K562 (cell line): Measurements from ENCODE around the gene MALAT1. TPM values are rescaled to one million over a fixed set of nuclear protein-coding genes. Genes with fewer than 3 reads are reported as not detected.

ENCODE experiments used
- polyA plus RNA-seq, 8 experiments: library from polyadenylated mRNA; depleted of rRNA in 4 of 8; stranded (reverse) in 5 of 8; unstranded in 3 of 8; fragments of >200 nt; fragmentation: Nextera tagmentation in 2 of 8; fragmentation: Illumina TruSeq in 1 of 8; extraction: Ambion mirVana in 2 of 8; extraction: Trizol in 1 of 8; gene quantifications; 2 replicates each; pipeline versions ENCODE4 v1.2.1 to v1.2.3, GENCODE V29; 2011 to 2014; ENCODE audit warnings: inconsistent platforms in 1 of 8, missing spikeins in 1 of 8
- total RNA-seq, 7 experiments: library from RNA; depleted of rRNA in 6 of 7; stranded (reverse); fragments of >200 nt in 6 of 7; fragmentation: Illumina TruSeq in 2 of 7; extraction: Trizol in 2 of 7; gene quantifications; 2 replicates each; pipeline versions ENCODE4 v1.2.1 to v1.2.3, GENCODE V29; 2011 to 2021; ENCODE audit warnings: low replicate concordance in 1 of 7
- TF ChIP-seq, protein P1 (sequence below): fragments of 200-600 bp; sonication (generic); IDR thresholded peaks from one replicate; pipeline ENCODE4 v1.6.1; 2012; ENCODE audit warnings: mild to moderate bottlenecking, low read depth, low read length, inconsistent platforms

Gene MALAT1
- total and polyA plus RNA-seq, 9 of the 15 experiments (the other 6 are each of a cell fraction or from before 2014, with no cell fraction given): 363 to 8,715 (median 2,351) TPM

GRCh38 chr11:65552388-65552951 is 53.6 kb downstream of the MALAT1 start (continued):
- TF ChIP-seq, protein P1, sequence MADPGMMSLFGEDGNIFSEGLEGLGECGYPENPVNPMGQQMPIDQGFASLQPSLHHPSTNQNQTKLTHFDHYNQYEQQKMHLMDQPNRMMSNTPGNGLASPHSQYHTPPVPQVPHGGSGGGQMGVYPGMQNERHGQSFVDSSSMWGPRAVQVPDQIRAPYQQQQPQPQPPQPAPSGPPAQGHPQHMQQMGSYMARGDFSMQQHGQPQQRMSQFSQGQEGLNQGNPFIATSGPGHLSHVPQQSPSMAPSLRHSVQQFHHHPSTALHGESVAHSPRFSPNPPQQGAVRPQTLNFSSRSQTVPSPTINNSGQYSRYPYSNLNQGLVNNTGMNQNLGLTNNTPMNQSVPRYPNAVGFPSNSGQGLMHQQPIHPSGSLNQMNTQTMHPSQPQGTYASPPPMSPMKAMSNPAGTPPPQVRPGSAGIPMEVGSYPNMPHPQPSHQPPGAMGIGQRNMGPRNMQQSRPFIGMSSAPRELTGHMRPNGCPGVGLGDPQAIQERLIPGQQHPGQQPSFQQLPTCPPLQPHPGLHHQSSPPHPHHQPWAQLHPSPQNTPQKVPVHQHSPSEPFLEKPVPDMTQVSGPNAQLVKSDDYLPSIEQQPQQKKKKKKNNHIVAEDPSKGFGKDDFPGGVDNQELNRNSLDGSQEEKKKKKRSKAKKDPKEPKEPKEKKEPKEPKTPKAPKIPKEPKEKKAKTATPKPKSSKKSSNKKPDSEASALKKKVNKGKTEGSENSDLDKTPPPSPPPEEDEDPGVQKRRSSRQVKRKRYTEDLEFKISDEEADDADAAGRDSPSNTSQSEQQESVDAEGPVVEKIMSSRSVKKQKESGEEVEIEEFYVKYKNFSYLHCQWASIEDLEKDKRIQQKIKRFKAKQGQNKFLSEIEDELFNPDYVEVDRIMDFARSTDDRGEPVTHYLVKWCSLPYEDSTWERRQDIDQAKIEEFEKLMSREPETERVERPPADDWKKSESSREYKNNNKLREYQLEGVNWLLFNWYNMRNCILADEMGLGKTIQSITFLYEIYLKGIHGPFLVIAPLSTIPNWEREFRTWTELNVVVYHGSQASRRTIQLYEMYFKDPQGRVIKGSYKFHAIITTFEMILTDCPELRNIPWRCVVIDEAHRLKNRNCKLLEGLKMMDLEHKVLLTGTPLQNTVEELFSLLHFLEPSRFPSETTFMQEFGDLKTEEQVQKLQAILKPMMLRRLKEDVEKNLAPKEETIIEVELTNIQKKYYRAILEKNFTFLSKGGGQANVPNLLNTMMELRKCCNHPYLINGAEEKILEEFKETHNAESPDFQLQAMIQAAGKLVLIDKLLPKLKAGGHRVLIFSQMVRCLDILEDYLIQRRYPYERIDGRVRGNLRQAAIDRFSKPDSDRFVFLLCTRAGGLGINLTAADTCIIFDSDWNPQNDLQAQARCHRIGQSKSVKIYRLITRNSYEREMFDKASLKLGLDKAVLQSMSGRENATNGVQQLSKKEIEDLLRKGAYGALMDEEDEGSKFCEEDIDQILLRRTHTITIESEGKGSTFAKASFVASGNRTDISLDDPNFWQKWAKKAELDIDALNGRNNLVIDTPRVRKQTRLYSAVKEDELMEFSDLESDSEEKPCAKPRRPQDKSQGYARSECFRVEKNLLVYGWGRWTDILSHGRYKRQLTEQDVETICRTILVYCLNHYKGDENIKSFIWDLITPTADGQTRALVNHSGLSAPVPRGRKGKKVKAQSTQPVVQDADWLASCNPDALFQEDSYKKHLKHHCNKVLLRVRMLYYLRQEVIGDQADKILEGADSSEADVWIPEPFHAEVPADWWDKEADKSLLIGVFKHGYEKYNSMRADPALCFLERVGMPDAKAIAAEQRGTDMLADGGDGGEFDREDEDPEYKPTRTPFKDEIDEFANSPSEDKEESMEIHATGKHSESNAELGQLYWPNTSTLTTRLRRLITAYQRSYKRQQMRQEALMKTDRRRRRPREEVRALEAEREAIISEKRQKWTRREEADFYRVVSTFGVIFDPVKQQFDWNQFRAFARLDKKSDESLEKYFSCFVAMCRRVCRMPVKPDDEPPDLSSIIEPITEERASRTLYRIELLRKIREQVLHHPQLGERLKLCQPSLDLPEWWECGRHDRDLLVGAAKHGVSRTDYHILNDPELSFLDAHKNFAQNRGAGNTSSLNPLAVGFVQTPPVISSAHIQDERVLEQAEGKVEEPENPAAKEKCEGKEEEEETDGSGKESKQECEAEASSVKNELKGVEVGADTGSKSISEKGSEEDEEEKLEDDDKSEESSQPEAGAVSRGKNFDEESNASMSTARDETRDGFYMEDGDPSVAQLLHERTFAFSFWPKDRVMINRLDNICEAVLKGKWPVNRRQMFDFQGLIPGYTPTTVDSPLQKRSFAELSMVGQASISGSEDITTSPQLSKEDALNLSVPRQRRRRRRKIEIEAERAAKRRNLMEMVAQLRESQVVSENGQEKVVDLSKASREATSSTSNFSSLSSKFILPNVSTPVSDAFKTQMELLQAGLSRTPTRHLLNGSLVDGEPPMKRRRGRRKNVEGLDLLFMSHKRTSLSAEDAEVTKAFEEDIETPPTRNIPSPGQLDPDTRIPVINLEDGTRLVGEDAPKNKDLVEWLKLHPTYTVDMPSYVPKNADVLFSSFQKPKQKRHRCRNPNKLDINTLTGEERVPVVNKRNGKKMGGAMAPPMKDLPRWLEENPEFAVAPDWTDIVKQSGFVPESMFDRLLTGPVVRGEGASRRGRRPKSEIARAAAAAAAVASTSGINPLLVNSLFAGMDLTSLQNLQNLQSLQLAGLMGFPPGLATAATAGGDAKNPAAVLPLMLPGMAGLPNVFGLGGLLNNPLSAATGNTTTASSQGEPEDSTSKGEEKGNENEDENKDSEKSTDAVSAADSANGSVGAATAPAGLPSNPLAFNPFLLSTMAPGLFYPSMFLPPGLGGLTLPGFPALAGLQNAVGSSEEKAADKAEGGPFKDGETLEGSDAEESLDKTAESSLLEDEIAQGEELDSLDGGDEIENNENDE: no peak
- TF ChIP-seq, all 486 proteins: peak for 12
